ENCODE data around the gene INTS6.

INTS6 gene

GRCh38 chr13:51457086-51457815 is 4.4 kb upstream of the INTS6 start:
- TF ChIP-seq CTCF (IDR thresholded peaks at IDR 0.05; ENCODE audit: extremely low read depth, insufficient read depth, missing control alignments), result no peak
- in situ Hi-C loops (cut with MboI; ENCODE audit: low pct_unique_long_range_greater_than_20kb, low sequenced_read_pairs, unreplicated experiment), result no loop called here
- no peak for DNase-seq (ENCODE audit: low spot score)

GRCh38 chr13:51456510-51456909 is 3.7 kb upstream of the INTS6 start:
- no peak for TF ChIP-seq CTCF (IDR thresholded peaks at IDR 0.05; ENCODE audit: extremely low read depth, insufficient read depth, missing control alignments)
- DNase-seq (ENCODE audit: low spot score), result no peak
- in situ Hi-C loops (cut with MboI; ENCODE audit: low pct_unique_long_range_greater_than_20kb, low sequenced_read_pairs, unreplicated experiment), result no loop called here

DNA sequence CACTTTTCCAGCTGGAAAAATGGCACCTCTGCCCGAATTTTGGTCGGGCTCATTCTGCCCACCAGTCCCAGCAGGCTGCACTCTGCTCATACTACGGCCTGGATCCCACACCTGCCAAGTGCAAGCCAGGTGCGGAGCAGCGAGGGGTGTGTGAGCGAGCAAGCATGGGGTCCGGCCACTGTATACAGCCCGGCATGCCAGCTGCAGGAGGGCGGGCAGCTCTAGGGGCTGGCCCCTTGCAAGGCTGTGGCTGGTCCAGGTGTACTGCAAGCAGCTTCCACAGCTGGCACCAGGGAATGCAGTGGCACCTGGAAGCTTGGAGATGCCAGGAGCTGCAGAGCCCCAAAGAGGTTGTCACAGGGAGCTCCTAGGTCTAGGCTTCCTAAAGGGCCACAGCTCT is 2.7 kb upstream of the INTS6 start:
- no peak for DNase-seq (ENCODE audit: low spot score)
- TF ChIP-seq CTCF (IDR thresholded peaks at IDR 0.05; ENCODE audit: extremely low read depth, insufficient read depth, missing control alignments), result no peak
- in situ Hi-C loops (cut with MboI; ENCODE audit: low pct_unique_long_range_greater_than_20kb, low sequenced_read_pairs, unreplicated experiment), result no loop called here

DNA sequence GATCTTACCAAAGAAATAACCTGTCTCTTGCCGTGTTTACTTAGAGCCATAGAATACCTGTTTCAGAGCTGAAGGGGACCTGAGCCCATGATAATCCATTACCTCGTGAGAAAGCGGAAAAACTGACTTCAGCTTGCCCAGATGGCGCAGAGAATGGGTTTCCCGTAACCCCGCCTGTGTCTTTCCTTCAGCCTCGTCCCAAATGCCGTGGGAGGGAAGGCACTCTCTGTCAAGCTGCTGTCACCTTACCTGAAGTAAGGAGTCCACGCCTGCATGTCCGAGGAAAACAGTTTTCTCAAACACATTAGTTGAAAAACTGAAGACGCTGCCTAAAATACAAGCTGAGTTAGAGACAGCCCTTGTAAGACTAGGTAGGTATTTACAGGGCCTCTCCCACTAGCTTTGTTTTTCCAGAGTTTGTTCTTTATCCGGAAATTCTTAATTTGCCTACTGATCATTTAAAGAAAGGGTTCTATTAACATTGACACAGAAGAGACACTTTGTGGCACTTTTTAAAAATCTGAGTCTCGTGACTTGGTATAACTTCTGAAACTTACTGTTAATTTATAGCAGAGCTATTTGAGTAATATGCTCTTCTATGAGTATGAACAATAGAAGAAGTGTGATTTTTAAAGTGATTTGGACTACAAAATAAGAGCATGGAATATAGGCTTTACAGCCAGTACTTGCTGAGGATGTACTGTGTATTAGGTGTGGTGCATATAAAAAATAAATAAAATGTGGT is 1.3 kb upstream of the INTS6 start:
- DNase-seq (ENCODE audit: low spot score), result peak; percentile 37

GRCh38 chr13:51453207-51453958 is 547 bp upstream of the INTS6 start:
- in situ Hi-C loops (cut with MboI; ENCODE audit: low pct_unique_long_range_greater_than_20kb, low sequenced_read_pairs, unreplicated experiment), result no loop called here
- peak; percentile 98 for DNase-seq (ENCODE audit: low spot score)
- TF ChIP-seq CTCF (IDR thresholded peaks at IDR 0.05; ENCODE audit: extremely low read depth, insufficient read depth, missing control alignments), result no peak

More for the DNA sequence above, 1.3 kb upstream of the INTS6 start:
- no peak for TF ChIP-seq CTCF (IDR thresholded peaks at IDR 0.05; ENCODE audit: extremely low read depth, insufficient read depth, missing control alignments)
- in situ Hi-C loops (cut with MboI; ENCODE audit: low pct_unique_long_range_greater_than_20kb, low sequenced_read_pairs, unreplicated experiment), result no loop called here

- in situ Hi-C loops (cut with MboI; ENCODE audit: low pct_unique_long_range_greater_than_20kb, low sequenced_read_pairs, unreplicated experiment), result no loop called here
- TF ChIP-seq CTCF (IDR thresholded peaks at IDR 0.05; ENCODE audit: extremely low read depth, insufficient read depth, missing control alignments), result no peak
- peak; percentile 70 for DNase-seq (ENCODE audit: low spot score)
Observed at GRCh38 chr13:51451467-51452360, 1.1 kb downstream of the INTS6 start.
